Panc1 (cell line): ENCODE data around the gene DCDC2. TPM values are rescaled to one million over a fixed set of nuclear protein-coding genes. Genes with fewer than 3 reads are reported as not detected.

ENCODE experiments used
- ATAC-seq: fragments of 200-7000 bp; cut with Tn5 transposase; 2 replicates; pipeline ENCODE4 v1.9.1; 2020; ENCODE audit warnings: mild to moderate bottlenecking, moderate library complexity
- BruUV-seq: library from RNA; stranded (reverse); fragments of 400-500 nt; replicated peaks from 2 replicates; lab custom pipeline; 2021; lab: Mats Ljungman, UMichigan
- CTCF ChIA-PET: fragments of 300-600 bp; sonication (Branson Sonifier 250); formaldehyde crosslinking; loops from one replicate; lab custom pipeline; 2022; ENCODE audit warnings: antibody characterized with exemption; lab: Charles Lee
- POLR2A ChIA-PET: fragments of 300-600 bp; sonication (Branson Sonifier 250); formaldehyde crosslinking; loops from one replicate; lab custom pipeline; 2022; ENCODE audit warnings: antibody characterized with exemption; lab: Charles Lee
- DNase-seq: peaks from one replicate; pipeline ENCODE4 v3.0.0-alpha.2; 2010; ENCODE audit warnings: low read depth, low spot score
- H3K27ac ChIP-seq: 2 replicates; pipeline ENCODE4 v1.5.1; 2011; ENCODE audit warnings: mild to moderate bottlenecking, low read length, inconsistent platforms
- H3K27me3 ChIP-seq: fragments of 200-500 bp; sonication (Bioruptor generic); 2 replicates; pipeline ENCODE4 v1.6.0; 2014; ENCODE audit warnings: low read length, inconsistent platforms; ENCODE audit not compliant: control insufficient read depth, insufficient read depth
- H3K36me3 ChIP-seq: fragments of 200-500 bp; sonication (Bioruptor generic); 2 replicates; pipeline ENCODE4 v1.5.1; 2014; ENCODE audit warnings: inconsistent platforms, mild to moderate bottlenecking, low read length, moderate library complexity; ENCODE audit not compliant: control insufficient read depth, insufficient read depth
- H3K4me1 ChIP-seq: 2 replicates; pipeline ENCODE4 v1.5.1; 2011; ENCODE audit warnings: inconsistent platforms, mild to moderate bottlenecking, low read length, moderate library complexity; ENCODE audit not compliant: control insufficient read depth, insufficient read depth
- H3K4me3 ChIP-seq, 2 experiments: 2 replicates each; pipeline ENCODE4 v1.5.1; 2011 to 2012; ENCODE audit warnings: low read depth in 2 of 2, low read length in 2 of 2, mild to moderate bottlenecking in 2 of 2, inconsistent platforms in 1 of 2, moderate library complexity in 1 of 2
- H3K9me3 ChIP-seq: fragments of 200-500 bp; sonication (Bioruptor generic); 2 replicates; pipeline ENCODE4 v1.5.1; 2014; ENCODE audit warnings: low read depth, mild to moderate bottlenecking, inconsistent platforms, low read length, moderate library complexity; ENCODE audit not compliant: control insufficient read depth, insufficient read depth
- POLR2AphosphoS5 ChIP-seq: IDR thresholded peaks from 2 replicates; pipeline ENCODE4 v1.6.1; 2012; ENCODE audit warnings: mild to moderate bottlenecking, low read depth, low read length, moderate library complexity
- SIN3A ChIP-seq: IDR thresholded peaks from 2 replicates; pipeline ENCODE4 v1.6.1; 2012; ENCODE audit warnings: low read depth, mild to moderate bottlenecking, low read length, moderate library complexity, borderline replicate concordance; ENCODE audit not compliant: insufficient read depth
- TCF7L2 ChIP-seq: IDR thresholded peaks from 2 replicates; pipeline ENCODE4 v1.6.1; 2011; ENCODE audit warnings: mild to moderate bottlenecking, low read depth, low read length, inconsistent platforms
- in situ Hi-C: cut with HindIII; loops from 2 replicates; pipeline ENCODE4 v1.10.0; 2016; ENCODE audit warnings: low sequenced_read_pairs, low pct_unique_long_range_greater_than_20kb
- intact Hi-C: fragments of 100-400 bp; cut with micrococcal nuclease; formaldehyde crosslinking; loops from one replicate; pipeline ENCODE4 v1.10.0; 2022; ENCODE audit not compliant: unreplicated experiment
- total RNA-seq: library from RNA; stranded (reverse); gene quantifications from one replicate; pipeline ENCODE4 v1.2.1, GENCODE V29; 2021; ENCODE audit not compliant: unreplicated experiment
- TF ChIP-seq, protein P1 (sequence below): fragments of 450-650 bp; IDR thresholded peaks from 2 replicates; pipeline ENCODE4 v1.5.1; 2017; ENCODE audit warnings: mild to moderate bottlenecking
- TF ChIP-seq, protein P2 (sequence below), 2 experiments: IDR thresholded peaks; 2 replicates each; pipeline ENCODE4 v1.6.1; 2011 to 2012; ENCODE audit warnings: low read depth in 2 of 2, control low read depth in 1 of 2, low read length in 1 of 2, mild to moderate bottlenecking in 1 of 2, moderate library complexity in 1 of 2; ENCODE audit not compliant: insufficient read depth in 1 of 2

DCDC2 gene
- total RNA-seq, 1 experiment from 2014 or later, result 0.15 TPM

DNA sequence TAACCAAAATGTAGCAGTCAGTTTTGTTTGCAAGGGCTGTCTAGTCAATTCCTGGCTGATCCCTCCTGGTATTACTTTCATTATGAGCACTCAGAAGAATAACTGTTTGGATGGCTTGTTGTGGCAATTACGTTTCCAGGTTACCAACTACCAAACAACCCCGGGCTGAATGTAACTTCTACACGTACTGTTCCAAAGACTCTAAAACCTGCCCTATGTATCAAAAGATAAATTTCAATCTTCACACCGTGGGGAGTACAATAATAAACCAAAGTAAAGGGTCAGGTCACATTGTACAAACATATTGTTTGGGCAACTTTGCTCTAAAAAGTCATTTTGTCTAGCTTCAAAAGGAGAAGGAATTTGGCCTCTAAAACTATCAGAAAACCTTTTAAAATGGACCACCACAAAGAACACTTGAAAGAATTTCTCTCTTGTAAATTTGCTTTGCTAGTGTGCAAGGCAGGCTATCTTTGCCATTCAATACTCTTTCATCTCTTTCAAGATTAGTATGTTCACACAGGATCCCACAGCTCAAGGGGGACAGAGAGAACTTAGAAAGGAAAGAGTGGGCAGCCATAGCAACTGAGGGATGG lies 27.6 kb downstream of the DCDC2 start:
- DNase-seq (no peak), ATAC-seq (no peak)
- TF ChIP-seq, protein P1, sequence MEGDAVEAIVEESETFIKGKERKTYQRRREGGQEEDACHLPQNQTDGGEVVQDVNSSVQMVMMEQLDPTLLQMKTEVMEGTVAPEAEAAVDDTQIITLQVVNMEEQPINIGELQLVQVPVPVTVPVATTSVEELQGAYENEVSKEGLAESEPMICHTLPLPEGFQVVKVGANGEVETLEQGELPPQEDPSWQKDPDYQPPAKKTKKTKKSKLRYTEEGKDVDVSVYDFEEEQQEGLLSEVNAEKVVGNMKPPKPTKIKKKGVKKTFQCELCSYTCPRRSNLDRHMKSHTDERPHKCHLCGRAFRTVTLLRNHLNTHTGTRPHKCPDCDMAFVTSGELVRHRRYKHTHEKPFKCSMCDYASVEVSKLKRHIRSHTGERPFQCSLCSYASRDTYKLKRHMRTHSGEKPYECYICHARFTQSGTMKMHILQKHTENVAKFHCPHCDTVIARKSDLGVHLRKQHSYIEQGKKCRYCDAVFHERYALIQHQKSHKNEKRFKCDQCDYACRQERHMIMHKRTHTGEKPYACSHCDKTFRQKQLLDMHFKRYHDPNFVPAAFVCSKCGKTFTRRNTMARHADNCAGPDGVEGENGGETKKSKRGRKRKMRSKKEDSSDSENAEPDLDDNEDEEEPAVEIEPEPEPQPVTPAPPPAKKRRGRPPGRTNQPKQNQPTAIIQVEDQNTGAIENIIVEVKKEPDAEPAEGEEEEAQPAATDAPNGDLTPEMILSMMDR, result no peak
- TF ChIP-seq TCF7L2, result no peak
- TF ChIP-seq POLR2AphosphoS5, result no peak
- TF ChIP-seq SIN3A, result no peak
- TF ChIP-seq, protein P2, sequence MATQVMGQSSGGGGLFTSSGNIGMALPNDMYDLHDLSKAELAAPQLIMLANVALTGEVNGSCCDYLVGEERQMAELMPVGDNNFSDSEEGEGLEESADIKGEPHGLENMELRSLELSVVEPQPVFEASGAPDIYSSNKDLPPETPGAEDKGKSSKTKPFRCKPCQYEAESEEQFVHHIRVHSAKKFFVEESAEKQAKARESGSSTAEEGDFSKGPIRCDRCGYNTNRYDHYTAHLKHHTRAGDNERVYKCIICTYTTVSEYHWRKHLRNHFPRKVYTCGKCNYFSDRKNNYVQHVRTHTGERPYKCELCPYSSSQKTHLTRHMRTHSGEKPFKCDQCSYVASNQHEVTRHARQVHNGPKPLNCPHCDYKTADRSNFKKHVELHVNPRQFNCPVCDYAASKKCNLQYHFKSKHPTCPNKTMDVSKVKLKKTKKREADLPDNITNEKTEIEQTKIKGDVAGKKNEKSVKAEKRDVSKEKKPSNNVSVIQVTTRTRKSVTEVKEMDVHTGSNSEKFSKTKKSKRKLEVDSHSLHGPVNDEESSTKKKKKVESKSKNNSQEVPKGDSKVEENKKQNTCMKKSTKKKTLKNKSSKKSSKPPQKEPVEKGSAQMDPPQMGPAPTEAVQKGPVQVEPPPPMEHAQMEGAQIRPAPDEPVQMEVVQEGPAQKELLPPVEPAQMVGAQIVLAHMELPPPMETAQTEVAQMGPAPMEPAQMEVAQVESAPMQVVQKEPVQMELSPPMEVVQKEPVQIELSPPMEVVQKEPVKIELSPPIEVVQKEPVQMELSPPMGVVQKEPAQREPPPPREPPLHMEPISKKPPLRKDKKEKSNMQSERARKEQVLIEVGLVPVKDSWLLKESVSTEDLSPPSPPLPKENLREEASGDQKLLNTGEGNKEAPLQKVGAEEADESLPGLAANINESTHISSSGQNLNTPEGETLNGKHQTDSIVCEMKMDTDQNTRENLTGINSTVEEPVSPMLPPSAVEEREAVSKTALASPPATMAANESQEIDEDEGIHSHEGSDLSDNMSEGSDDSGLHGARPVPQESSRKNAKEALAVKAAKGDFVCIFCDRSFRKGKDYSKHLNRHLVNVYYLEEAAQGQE (IDR thresholded peaks at IDR 0.05; ENCODE audit: insufficient read depth in 1 of 2, low read depth in 2 of 2, low read length in 1 of 2), result no peak
- Histone ChIP-seq H3K4me3 (no peak overlapping the region), H3K36me3 (no peaks in the 10 kb centered on the region), H3K4me1 (no peaks in the 10 kb centered on the region), H3K27me3 (no peaks in the 10 kb centered on the region), H3K27ac (no peak overlapping the region), H3K9me3 (no peaks in the 10 kb centered on the region)
- CTCF ChIA-PET, result no interaction called here
- in situ Hi-C loops (no loop called here), intact Hi-C loops (no loop called here)
- BruUV-seq, result no TSS peak
- POLR2A ChIA-PET, result interaction anchor here (0.6 kb wide), 1 partner anchor 41 kb away, joined by 3 read pairs; no protein-coding TSS in a partner anchor

DNA sequence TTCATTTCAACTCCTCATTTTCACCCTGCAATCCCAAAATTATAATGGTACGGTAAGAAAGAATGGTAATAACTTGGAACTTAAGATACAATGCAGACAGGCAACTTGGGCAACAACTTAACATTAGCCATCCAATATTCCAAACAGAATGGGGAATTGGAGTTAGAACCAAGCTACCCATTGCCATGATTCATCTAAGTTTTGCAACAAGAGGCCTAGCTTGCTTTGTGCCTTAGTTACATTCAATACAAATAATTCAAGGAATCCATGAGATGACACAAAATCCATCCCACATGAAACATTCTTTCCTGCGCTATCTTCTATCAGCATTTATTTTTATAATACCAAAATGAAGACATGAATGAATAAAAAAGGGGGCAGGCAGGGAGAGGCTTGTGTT lies 28.4 kb downstream of the DCDC2 start:
- in situ Hi-C loops, result no loop called here
- no peak for ATAC-seq
- no TSS peak for BruUV-seq
- CTCF ChIA-PET, result no interaction called here
- no peak overlapping the region for H3K4me3 ChIP-seq
- H3K9me3 ChIP-seq, result no peaks in the 10 kb centered on the region
- H3K4me1 ChIP-seq, result no peaks in the 10 kb centered on the region
- intact Hi-C loops, result no loop called here
- H3K36me3 ChIP-seq, result no peaks in the 10 kb centered on the region
- POLR2A ChIA-PET, result no interaction called here
- no peak for DNase-seq
- TF ChIP-seq SIN3A (no peak), TCF7L2 (no peak), POLR2AphosphoS5 (no peak)
- TF ChIP-seq, protein P2 (IDR thresholded peaks at IDR 0.05; ENCODE audit: insufficient read depth in 1 of 2, low read depth in 2 of 2, low read length in 1 of 2), result no peak
- TF ChIP-seq, protein P1, result no peak
- no peak overlapping the region for H3K27ac ChIP-seq
- H3K27me3 ChIP-seq, result no peaks in the 10 kb centered on the region
